ENCODE data around the gene PNPO.

Gene PNPO

GRCh38 chr17:47998044-47998443 lies 56.7 kb downstream of the PNPO start:
- DNase-seq (ENCODE audit: low spot score) = no peak
